ENCODE results near the gene LGALS9.

The LGALS9 gene

GRCh38 chr17:27666831-27667560 lies 36.0 kb downstream of the LGALS9 start:
- DNase-seq, result no peak
- no peak overlapping the region for H3K4me3 ChIP-seq (ENCODE audit: low read depth, low read length)
- no peak overlapping the region for H3K27ac ChIP-seq
- no peaks in the 10 kb centered on the region for H3K27me3 ChIP-seq (ENCODE audit: insufficient read depth, low read depth, severe bottlenecking)
- TF ChIP-seq, protein P1, sequence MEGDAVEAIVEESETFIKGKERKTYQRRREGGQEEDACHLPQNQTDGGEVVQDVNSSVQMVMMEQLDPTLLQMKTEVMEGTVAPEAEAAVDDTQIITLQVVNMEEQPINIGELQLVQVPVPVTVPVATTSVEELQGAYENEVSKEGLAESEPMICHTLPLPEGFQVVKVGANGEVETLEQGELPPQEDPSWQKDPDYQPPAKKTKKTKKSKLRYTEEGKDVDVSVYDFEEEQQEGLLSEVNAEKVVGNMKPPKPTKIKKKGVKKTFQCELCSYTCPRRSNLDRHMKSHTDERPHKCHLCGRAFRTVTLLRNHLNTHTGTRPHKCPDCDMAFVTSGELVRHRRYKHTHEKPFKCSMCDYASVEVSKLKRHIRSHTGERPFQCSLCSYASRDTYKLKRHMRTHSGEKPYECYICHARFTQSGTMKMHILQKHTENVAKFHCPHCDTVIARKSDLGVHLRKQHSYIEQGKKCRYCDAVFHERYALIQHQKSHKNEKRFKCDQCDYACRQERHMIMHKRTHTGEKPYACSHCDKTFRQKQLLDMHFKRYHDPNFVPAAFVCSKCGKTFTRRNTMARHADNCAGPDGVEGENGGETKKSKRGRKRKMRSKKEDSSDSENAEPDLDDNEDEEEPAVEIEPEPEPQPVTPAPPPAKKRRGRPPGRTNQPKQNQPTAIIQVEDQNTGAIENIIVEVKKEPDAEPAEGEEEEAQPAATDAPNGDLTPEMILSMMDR (IDR thresholded peaks at IDR 0.05; ENCODE audit: low read depth, low read length), result no peak
- H3K36me3 ChIP-seq, result no peaks in the 10 kb centered on the region
- no peaks in the 10 kb centered on the region for H3K9me3 ChIP-seq (ENCODE audit: severe bottlenecking)

DNA sequence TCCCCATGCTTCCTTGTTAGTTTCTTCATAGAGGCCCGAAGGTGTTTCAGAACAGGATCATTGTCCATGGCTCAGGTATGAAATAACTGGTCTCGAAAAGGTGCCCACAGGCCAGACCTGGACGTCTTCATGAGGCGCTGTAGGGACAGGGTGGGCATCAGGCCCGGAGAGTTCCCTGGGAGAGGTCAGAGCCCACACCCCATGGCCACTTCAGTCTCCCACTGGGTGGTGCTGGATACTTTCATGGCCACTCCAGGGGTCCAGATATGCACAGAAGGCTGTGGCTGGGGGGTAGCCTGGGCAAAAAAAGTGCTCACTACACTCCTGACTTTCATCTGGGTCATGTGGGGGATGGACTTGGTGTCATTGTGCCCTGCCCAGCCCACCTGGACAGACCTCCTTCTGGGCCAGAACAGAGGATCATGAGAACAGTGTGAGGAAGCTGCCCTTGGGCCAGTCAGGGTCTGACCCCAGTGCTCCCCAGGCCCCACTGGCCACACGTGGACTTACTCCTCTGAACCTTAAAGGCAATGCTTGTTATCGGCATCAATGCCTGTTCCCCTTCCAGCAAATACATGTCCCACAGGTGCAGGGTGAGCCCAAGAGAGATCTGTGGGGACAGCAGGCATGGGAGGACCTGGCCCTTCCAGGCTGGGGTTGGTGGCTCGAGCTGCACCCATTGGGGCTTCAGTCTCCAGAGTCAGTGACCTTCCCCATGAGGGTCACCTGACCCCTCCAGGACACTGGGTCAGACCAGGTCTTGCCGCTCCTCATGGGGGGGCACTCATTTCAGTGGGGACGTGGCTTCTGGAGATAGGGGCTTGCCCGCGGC lies 36.9 kb downstream of the LGALS9 start:
- no peak for DNase-seq
- Histone ChIP-seq H3K9me3 (ENCODE audit: severe bottlenecking) (no peaks in the 10 kb centered on the region), H3K36me3 (no peaks in the 10 kb centered on the region), H3K27me3 (ENCODE audit: insufficient read depth, low read depth, severe bottlenecking) (no peaks in the 10 kb centered on the region), H3K4me3 (ENCODE audit: low read depth, low read length) (no peak overlapping the region), H3K27ac (no peak overlapping the region)
- TF ChIP-seq, protein P1 (IDR thresholded peaks at IDR 0.05; ENCODE audit: low read depth, low read length), result no peak

- DNase-seq, result no peak
- H3K27ac ChIP-seq, result no peak overlapping the region
- H3K9me3 ChIP-seq (ENCODE audit: severe bottlenecking), result no peaks in the 10 kb centered on the region
- no peaks in the 10 kb centered on the region for H3K36me3 ChIP-seq
- no peak overlapping the region for H3K4me3 ChIP-seq (ENCODE audit: low read depth, low read length)
- TF ChIP-seq, protein P1 (IDR thresholded peaks at IDR 0.05; ENCODE audit: low read depth, low read length), result no peak
- H3K27me3 ChIP-seq (ENCODE audit: insufficient read depth, low read depth, severe bottlenecking), result no peaks in the 10 kb centered on the region
Observed at GRCh38 chr17:27668488-27668823, 37.5 kb downstream of the LGALS9 start.

DNA sequence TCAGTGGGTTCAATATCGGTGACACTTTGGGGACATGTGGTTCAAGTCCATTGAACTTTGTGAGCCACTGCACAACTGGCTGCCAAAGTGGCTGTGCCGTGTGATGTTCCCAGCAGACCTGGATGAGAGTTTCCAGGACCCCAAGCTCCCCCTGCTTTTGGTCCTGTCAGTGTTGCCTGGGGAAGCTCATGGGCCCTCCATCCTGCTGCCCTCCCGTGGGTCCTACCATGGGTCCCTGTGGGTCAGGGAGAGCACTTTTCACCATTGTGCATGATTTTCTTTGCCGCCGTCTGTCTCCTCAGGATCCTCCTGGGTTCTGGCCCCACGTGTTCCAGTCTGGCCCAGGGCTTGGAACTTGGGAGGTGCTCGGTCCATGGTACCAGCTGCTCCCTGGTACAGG lies 38.1 kb downstream of the LGALS9 start:
- H3K4me3 ChIP-seq (ENCODE audit: low read depth, low read length), result no peak overlapping the region
- H3K36me3 ChIP-seq, result no peaks in the 10 kb centered on the region
- no peak overlapping the region for H3K27ac ChIP-seq
- DNase-seq, result no peak
- H3K9me3 ChIP-seq (ENCODE audit: severe bottlenecking), result no peaks in the 10 kb centered on the region
- TF ChIP-seq, protein P1 (IDR thresholded peaks at IDR 0.05; ENCODE audit: low read depth, low read length), result no peak
- no peaks in the 10 kb centered on the region for H3K27me3 ChIP-seq (ENCODE audit: insufficient read depth, low read depth, severe bottlenecking)

- H3K4me3 ChIP-seq (ENCODE audit: low read depth, low read length), result no peak overlapping the region
- TF ChIP-seq, protein P1 (IDR thresholded peaks at IDR 0.05; ENCODE audit: low read depth, low read length), result no peak
- H3K9me3 ChIP-seq (ENCODE audit: severe bottlenecking), result no peaks in the 10 kb centered on the region
- H3K36me3 ChIP-seq, result no peaks in the 10 kb centered on the region
- H3K27me3 ChIP-seq (ENCODE audit: insufficient read depth, low read depth, severe bottlenecking), result no peaks in the 10 kb centered on the region
- no peak overlapping the region for H3K27ac ChIP-seq
- DNase-seq, result no peak
Observed at GRCh38 chr17:27669850-27670249, 38.9 kb downstream of the LGALS9 start.
